A549 (cell line): ENCODE measurements around the gene RIN3. TPM values are rescaled to one million over a fixed set of nuclear protein-coding genes. Genes with fewer than 3 reads are reported as not detected.

Experiments
- ATAC-seq, 2 experiments: fragments of 200-7000 bp in 1 of 2; fragments of >200 bp in 1 of 2; cut with Nextera tagmentation in 1 of 2; cut with Tn5 transposase in 1 of 2; 3 replicates each; pipeline versions ENCODE4 v1.8.0 to v1.9.1; 2018 to 2020; ENCODE audit warnings: mild to moderate bottlenecking in 1 of 2, moderate library complexity in 1 of 2
- CTCF ChIA-PET: fragments of 300-600 bp; sonication (Branson Sonifier 250); formaldehyde crosslinking; extraction: SDS; loops from one replicate; lab custom pipeline; 2021; ENCODE audit warnings: antibody characterized with exemption, inconsistent platforms; lab: Yijun Ruan, JAX
- POLR2A ChIA-PET: fragments of 350-600 bp; formaldehyde crosslinking; extraction: SDS; loops from one replicate; lab custom pipeline; 2021; ENCODE audit warnings: antibody characterized with exemption, inconsistent platforms; lab: Yijun Ruan, JAX
- DNase-seq, 2 experiments: peaks; one replicate each; pipeline versions ENCODE4 v3.0.0 to v3.0.0-alpha.2; 2011 to 2016; ENCODE audit warnings: low read depth in 1 of 2, low spot score in 1 of 2
- FAIRE-seq: peaks from 2 replicates; lab custom pipeline; 2011; peaks lifted over from hg19 to GRCh38; lab: Jason Lieb, UNC
- H3K27ac ChIP-seq, 2 experiments: fragments of >200 bp; sonication (Bioruptor Twin); formaldehyde crosslinking; 3 replicates each; pipeline ENCODE4 v1.5.1; 2016 to 2017
- H3K4me1 ChIP-seq: fragments of >200 bp; sonication (Bioruptor Twin); formaldehyde crosslinking; 3 replicates; pipeline ENCODE4 v1.6.1; 2016
- H3K4me2 ChIP-seq: fragments of >200 bp; sonication (Bioruptor Twin); formaldehyde crosslinking; 3 replicates; pipeline ENCODE4 v1.6.1; 2016
- H3K4me3 ChIP-seq: fragments of >200 bp; sonication (Bioruptor Twin); formaldehyde crosslinking; 3 replicates; pipeline ENCODE4 v1.5.1; 2016
- H3K9me3 ChIP-seq: fragments of >200 bp; sonication (Bioruptor Twin); formaldehyde crosslinking; 3 replicates; pipeline ENCODE4 v1.6.1; 2016
- BHLHE40 ChIP-seq: IDR thresholded peaks from 2 replicates; pipeline ENCODE4 v1.6.1; 2012; ENCODE audit warnings: low read depth, low read length, inconsistent platforms
- CHD2 ChIP-seq: fragments of 150-350 bp; IDR thresholded peaks from 2 replicates; pipeline ENCODE4 v1.6.1; 2014; ENCODE audit warnings: low read length; ENCODE audit not compliant: partially characterized antibody
- EHMT2 ChIP-seq: fragments of 200-600 bp; sonication (generic); IDR thresholded peaks from 2 replicates; pipeline ENCODE4 v1.6.1; 2016; ENCODE audit warnings: antibody characterized with exemption, low read depth, mild to moderate bottlenecking, moderate library complexity
- EP300 ChIP-seq, 2 experiments: fragments of >200 bp; sonication (Bioruptor Twin); formaldehyde crosslinking; IDR thresholded peaks; 2 replicates in 1 of 2; 3 replicates in 1 of 2; pipeline ENCODE4 v1.6.1; 2016 to 2017
- FOSB ChIP-seq: fragments of 250-450 bp; sonication (Bioruptor Pico); IDR thresholded peaks from 2 replicates; pipeline ENCODE4 v1.5.0; 2020; ENCODE audit warnings: mild to moderate bottlenecking, moderate library complexity
- FOXS1 ChIP-seq: fragments of 250-450 bp; sonication (Bioruptor Pico); IDR thresholded peaks from 2 replicates; pipeline ENCODE4 v1.5.0; 2020; ENCODE audit warnings: mild to moderate bottlenecking, moderate library complexity
- HDAC2 ChIP-seq: fragments of 200-600 bp; sonication (generic); IDR thresholded peaks from 2 replicates; pipeline ENCODE4 v1.6.1; 2016
- HEYL ChIP-seq: fragments of 250-450 bp; sonication (Bioruptor Pico); IDR thresholded peaks from 2 replicates; pipeline ENCODE4 v1.8.0; 2021; ENCODE audit warnings: mild to moderate bottlenecking, moderate library complexity
- HOXA7 ChIP-seq: fragments of 250-450 bp; sonication (Bioruptor Pico); IDR thresholded peaks from 2 replicates; pipeline ENCODE4 v1.5.0; 2020; ENCODE audit warnings: mild to moderate bottlenecking, moderate library complexity
- JUN ChIP-seq, 2 experiments: fragments of >200 bp; sonication (Bioruptor Twin); formaldehyde crosslinking; IDR thresholded peaks; 2 replicates in 1 of 2; 3 replicates in 1 of 2; pipeline ENCODE4 v1.6.1; 2016 to 2017
- KDM5A ChIP-seq: fragments of 200-600 bp; sonication (generic); IDR thresholded peaks from 2 replicates; pipeline ENCODE4 v1.6.1; 2016; ENCODE audit warnings: antibody characterized with exemption, mild to moderate bottlenecking
- MAFK ChIP-seq: fragments of 450-650 bp; IDR thresholded peaks from 2 replicates; pipeline ENCODE4 v1.6.1; 2014; ENCODE audit not compliant: partially characterized antibody
- MAZ ChIP-seq: fragments of 150-350 bp; IDR thresholded peaks from 2 replicates; pipeline ENCODE4 v1.6.1; 2014; ENCODE audit warnings: antibody characterized with exemption, low read depth, low read length, borderline replicate concordance
- NPAS2 ChIP-seq: fragments of 250-450 bp; sonication (Bioruptor Pico); IDR thresholded peaks from 2 replicates; pipeline ENCODE4 v1.8.0; 2022; ENCODE audit warnings: mild to moderate bottlenecking, moderate library complexity, borderline replicate concordance
- RARB ChIP-seq: fragments of 250-450 bp; sonication (Bioruptor Pico); IDR thresholded peaks from 2 replicates; pipeline ENCODE4 v1.8.0; 2021; ENCODE audit warnings: mild to moderate bottlenecking, moderate library complexity
- RNF2 ChIP-seq: fragments of 200-600 bp; sonication (generic); IDR thresholded peaks from 2 replicates; pipeline ENCODE4 v1.6.1; 2016; ENCODE audit warnings: low read depth, mild to moderate bottlenecking, antibody characterized with exemption, moderate library complexity, borderline replicate concordance
- SREBF2 ChIP-seq: fragments of 450-650 bp; IDR thresholded peaks from 2 replicates; pipeline ENCODE4 v1.6.1; 2014; ENCODE audit warnings: mild to moderate bottlenecking, moderate library complexity
- ZC3H11A ChIP-seq: fragments of 450-650 bp; IDR thresholded peaks from 2 replicates; pipeline ENCODE4 v1.6.1; 2014; ENCODE audit warnings: antibody characterized with exemption, mild to moderate bottlenecking
- ZNF302 ChIP-seq: fragments of 250-450 bp; sonication (Bioruptor Pico); IDR thresholded peaks from 2 replicates; pipeline ENCODE4 v1.9.0; 2021; ENCODE audit warnings: inconsistent platforms, mild to moderate bottlenecking, moderate library complexity
- ZSCAN20 ChIP-seq: fragments of 250-450 bp; sonication (Bioruptor Pico); IDR thresholded peaks from 2 replicates; pipeline ENCODE4 v1.8.0; 2022; ENCODE audit warnings: mild to moderate bottlenecking, moderate library complexity
- WGBS: methylation state at CpG from one replicate; pipeline ENCODE4 v1.1.6; 2017; ENCODE audit errors: missing lambda C conversion rate; 5-methylcytosine and 5-hydroxymethylcytosine counted together
- polyA plus RNA-seq, 4 experiments: library from polyadenylated mRNA; depleted of rRNA in 3 of 4; stranded (reverse); fragments of >200 nt; fragmentation: RNase III in 1 of 4; extraction: RNeasy Plus Mini Kit Qiagen cat#74134 plus additional on column Dnase treatment in 1 of 4; gene quantifications; 2 replicates in 3 of 4; 3 replicates in 1 of 4; pipeline ENCODE4 v1.2.3, GENCODE V29; 2011 to 2017
- TF ChIP-seq, protein P1 (sequence below): IDR thresholded peaks from 2 replicates; pipeline ENCODE4 v1.6.1; 2012
- TF ChIP-seq, protein P2 (sequence below): IDR thresholded peaks from 2 replicates; pipeline ENCODE4 v1.6.1; 2012; ENCODE audit warnings: low read depth, borderline replicate concordance
- TF ChIP-seq, protein P3 (sequence below): IDR thresholded peaks from 2 replicates; pipeline ENCODE4 v1.6.1; 2012

RIN3 gene
- polyA plus RNA-seq, 2 of the 4 experiments (the other 2 are of a cell fraction) = 5.6 to 14.5 TPM

DNA sequence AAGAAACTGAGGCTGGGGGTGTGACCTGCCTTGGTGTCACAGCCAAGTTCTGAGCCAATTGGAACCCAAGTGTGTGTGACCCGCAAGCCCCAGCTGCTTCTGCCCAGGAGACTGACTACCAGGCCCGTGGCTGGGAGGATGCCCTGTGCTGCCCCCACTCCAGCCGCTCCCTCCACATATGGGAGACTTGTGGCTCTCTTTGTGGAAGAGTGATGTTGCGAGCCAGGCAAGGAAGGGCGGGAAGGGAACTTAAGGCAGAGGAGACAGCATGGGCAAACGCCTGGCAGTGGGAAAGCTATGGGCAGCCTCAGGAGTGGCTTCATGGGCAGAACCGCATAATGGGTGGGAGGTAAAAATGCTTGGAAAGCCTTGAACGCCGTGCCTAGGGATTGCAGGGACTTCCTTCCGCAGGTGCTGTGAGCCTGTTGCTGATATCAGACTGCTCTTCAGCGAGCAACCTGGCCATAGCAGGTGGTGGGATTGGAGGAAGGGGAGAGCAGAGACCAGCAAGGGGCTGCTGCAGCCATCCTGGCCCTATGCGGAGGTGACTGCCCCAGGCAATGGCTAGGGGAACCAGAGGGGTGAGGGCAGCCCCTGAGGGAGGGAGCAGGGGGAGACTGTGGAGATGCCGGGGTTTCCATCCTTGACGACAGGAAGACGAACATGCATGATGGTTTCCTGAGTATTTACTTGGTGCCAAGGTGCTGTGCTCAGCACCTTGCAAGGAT, 119.1 kb downstream of the RIN3 start:
- ChIA-PET CTCF (interaction anchor here (1.4 to 1.6 kb wide), 3 partner anchors 19 to 57 kb away, joined by 3 to 5 read pairs (median 4); no protein-coding TSS in a partner anchor), POLR2A (no interaction called here)
- no peak overlapping the region for H3K4me3 ChIP-seq
- H3K9me3 ChIP-seq = peaks cover 5% of the 10 kb centered on the region
- peak overlapping the region; percentile 1; the same call in 1 of the 3 replicates for H3K4me2 ChIP-seq
- H3K4me1 ChIP-seq = peaks cover 22% of the 10 kb centered on the region; the same call in 2 of the 3 replicates
- ATAC-seq = peak; percentile 17 to 40; a peak in 3 of 6 replicates
- DNase-seq = no peak
- WGBS = 94% methylated on average over 14 of the region's 15 CpGs
- FAIRE-seq = no peak
- peak overlapping the region in 1 of 2 experiments; percentile 59; a peak in 3 of 6 replicates for H3K27ac ChIP-seq
- TF ChIP-seq NPAS2 (CRISPR knock-in tag) = no peak
- TF ChIP-seq, protein P1, sequence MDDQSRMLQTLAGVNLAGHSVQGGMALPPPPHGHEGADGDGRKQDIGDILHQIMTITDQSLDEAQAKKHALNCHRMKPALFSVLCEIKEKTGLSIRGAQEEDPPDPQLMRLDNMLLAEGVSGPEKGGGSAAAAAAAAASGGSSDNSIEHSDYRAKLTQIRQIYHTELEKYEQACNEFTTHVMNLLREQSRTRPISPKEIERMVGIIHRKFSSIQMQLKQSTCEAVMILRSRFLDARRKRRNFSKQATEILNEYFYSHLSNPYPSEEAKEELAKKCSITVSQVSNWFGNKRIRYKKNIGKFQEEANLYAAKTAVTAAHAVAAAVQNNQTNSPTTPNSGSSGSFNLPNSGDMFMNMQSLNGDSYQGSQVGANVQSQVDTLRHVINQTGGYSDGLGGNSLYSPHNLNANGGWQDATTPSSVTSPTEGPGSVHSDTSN = no peak
- no peak for TF ChIP-seq CHD2
- TF ChIP-seq HOXA7 (CRISPR knock-in tag) = no peak

DNA sequence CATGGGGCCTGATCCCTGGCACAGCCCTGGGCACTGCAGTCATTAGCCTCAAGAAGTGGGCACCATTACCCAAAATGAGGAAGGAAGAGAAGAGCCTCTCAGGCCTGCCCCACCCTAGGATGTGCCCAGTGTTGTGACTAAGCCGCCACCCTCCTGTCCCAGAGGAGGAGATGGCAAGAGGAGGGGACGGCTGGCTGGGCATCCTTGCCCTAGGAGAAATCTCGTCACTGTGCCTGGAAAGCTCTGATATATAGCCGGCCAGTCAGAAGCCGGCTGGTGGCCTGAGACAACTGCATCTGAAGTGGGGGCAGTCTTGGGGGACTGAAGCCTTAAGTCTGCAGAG, 119.7 kb downstream of the RIN3 start:
- ChIA-PET POLR2A (no interaction called here), CTCF (interaction anchor here (1.4 to 1.6 kb wide), 2 partner anchors 20 to 54 kb away, joined by 3 to 5 read pairs; no protein-coding TSS in a partner anchor)
- Histone ChIP-seq H3K4me3 (no peak overlapping the region), H3K4me1 (peaks cover 22% of the 10 kb centered on the region; the same call in 2 of the 3 replicates), H3K4me2 (peak overlapping the region; percentile 1; the same call in 1 of the 3 replicates), H3K9me3 (no peaks in the 10 kb centered on the region), H3K27ac (peak overlapping the region in 1 of 2 experiments; percentile 59; a peak in 3 of 6 replicates)
- 71% methylated on average over 5 of the region's 5 CpGs for WGBS
- no peak for TF ChIP-seq MAZ
- TF ChIP-seq, protein P2, sequence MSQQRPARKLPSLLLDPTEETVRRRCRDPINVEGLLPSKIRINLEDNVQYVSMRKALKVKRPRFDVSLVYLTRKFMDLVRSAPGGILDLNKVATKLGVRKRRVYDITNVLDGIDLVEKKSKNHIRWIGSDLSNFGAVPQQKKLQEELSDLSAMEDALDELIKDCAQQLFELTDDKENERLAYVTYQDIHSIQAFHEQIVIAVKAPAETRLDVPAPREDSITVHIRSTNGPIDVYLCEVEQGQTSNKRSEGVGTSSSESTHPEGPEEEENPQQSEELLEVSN = no peak
- TF ChIP-seq BHLHE40 = no peak
- TF ChIP-seq NPAS2 (CRISPR knock-in tag) = no peak
- no peak for TF ChIP-seq EHMT2
- no peak for TF ChIP-seq HOXA7 (CRISPR knock-in tag)
- no peak for TF ChIP-seq CHD2
- no peak for TF ChIP-seq RNF2
- no peak for TF ChIP-seq EP300 (IDR thresholded peaks at IDR 0.05)
- no peak for TF ChIP-seq ZNF302
- no peak for TF ChIP-seq ZSCAN20 (CRISPR knock-in tag)
- no peak for TF ChIP-seq JUN (IDR thresholded peaks at IDR 0.05)
- TF ChIP-seq HEYL (CRISPR knock-in tag) = no peak
- no peak for TF ChIP-seq ZC3H11A
- TF ChIP-seq KDM5A = no peak
- TF ChIP-seq HDAC2 = no peak
- TF ChIP-seq FOSB (CRISPR knock-in tag) = no peak
- TF ChIP-seq RARB (CRISPR knock-in tag) = no peak
- TF ChIP-seq, protein P3, sequence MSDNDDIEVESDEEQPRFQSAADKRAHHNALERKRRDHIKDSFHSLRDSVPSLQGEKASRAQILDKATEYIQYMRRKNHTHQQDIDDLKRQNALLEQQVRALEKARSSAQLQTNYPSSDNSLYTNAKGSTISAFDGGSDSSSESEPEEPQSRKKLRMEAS = no peak
- TF ChIP-seq SREBF2 = no peak
- ATAC-seq = peak; percentile 35 to 55
- no peak for DNase-seq
- FAIRE-seq = no peak

DNA sequence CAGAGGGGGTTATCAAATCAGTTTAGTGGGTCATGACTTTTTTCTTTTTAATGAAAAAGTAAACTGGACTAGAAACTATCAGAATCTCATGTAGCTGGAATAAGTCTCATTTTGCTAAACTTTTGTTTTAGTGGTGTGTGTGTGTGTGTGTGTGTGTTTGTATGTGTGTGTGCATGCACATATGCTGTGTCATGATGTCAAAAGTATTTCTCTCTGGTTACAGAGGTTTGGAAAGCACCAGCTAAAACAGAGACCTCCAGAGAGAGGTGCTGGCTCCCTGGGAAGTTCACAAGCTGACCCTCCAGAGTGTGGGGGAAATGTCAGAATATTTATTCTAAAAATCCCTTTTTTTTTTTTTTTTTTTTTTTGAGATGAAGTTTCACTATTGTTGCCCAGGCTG, 120.1 kb downstream of the RIN3 start:
- ChIA-PET CTCF (interaction anchor here (1.3 to 1.6 kb wide), 3 partner anchors 20 to 56 kb away, joined by 3 to 8 read pairs (median 5); no protein-coding TSS in a partner anchor), POLR2A (no interaction called here)
- peak; percentile 25 for TF ChIP-seq MAFK
- TF ChIP-seq FOSB (CRISPR knock-in tag) = no peak
- no peak for TF ChIP-seq FOXS1 (CRISPR knock-in tag)
- DNase-seq (no peak), ATAC-seq (peak in 1 of 2 experiments; percentile 25; a peak in 1 of 6 replicates), FAIRE-seq (no peak)
- no peaks in the 10 kb centered on the region for H3K9me3 ChIP-seq
- H3K27ac ChIP-seq = peak overlapping the region in 1 of 2 experiments; percentile 59; a peak in 3 of 6 replicates
- H3K4me2 ChIP-seq = peak overlapping the region; percentile 1; the same call in 1 of the 3 replicates
- peaks cover 22% of the 10 kb centered on the region; the same call in 2 of the 3 replicates for H3K4me1 ChIP-seq
- H3K4me3 ChIP-seq = no peak overlapping the region
